GM12878 (cell line): ENCODE measurements around the gene NDUFA7.

Source experiments
- BACH1 ChIP-seq: fragments of 450-650 bp; IDR thresholded peaks from 2 replicates; pipeline ENCODE4 v1.6.1; 2017; ENCODE audit warnings: mild to moderate bottlenecking, borderline replicate concordance
- CHD2 ChIP-seq: IDR thresholded peaks from 2 replicates; pipeline ENCODE4 v1.6.1; 2011; ENCODE audit warnings: low read depth, low read length, improper control_type of control experiment, borderline replicate concordance
- EZH2 ChIP-seq: IDR thresholded peaks from 2 replicates; pipeline ENCODE4 v1.6.1; 2012; ENCODE audit warnings: low read depth, mild to moderate bottlenecking, control low read depth, inconsistent platforms, low read length, borderline replicate concordance; ENCODE audit not compliant: control insufficient read depth
- GABPA ChIP-seq: IDR thresholded peaks from 2 replicates; pipeline ENCODE4 v1.6.1; 2014; ENCODE audit warnings: antibody characterized with exemption, low read depth, mild to moderate bottlenecking, inconsistent platforms
- HDAC2 ChIP-seq: fragments of 200-600 bp; sonication (generic); IDR thresholded peaks from 2 replicates; pipeline ENCODE4 v1.6.1; 2017
- HDAC6 ChIP-seq: fragments of 200-600 bp; sonication (generic); IDR thresholded peaks from one replicate; pipeline ENCODE4 v1.8.0; 2017; ENCODE audit warnings: antibody characterized with exemption; ENCODE audit not compliant: unreplicated experiment
- RCOR1 ChIP-seq: conservative IDR thresholded peaks from 2 replicates; pipeline ENCODE4 v1.6.1; 2012; ENCODE audit warnings: low read depth, low read length, improper control_type of control experiment
- SIX5 ChIP-seq: IDR thresholded peaks from 2 replicates; pipeline ENCODE4 v1.6.1; 2011; ENCODE audit warnings: mild to moderate bottlenecking, low read depth, low read length, moderate library complexity; ENCODE audit not compliant: severe bottlenecking
- ZNF274 ChIP-seq: IDR thresholded peaks from one replicate; pipeline ENCODE4 v1.8.0; 2011; ENCODE audit not compliant: insufficient read length, insufficient read depth
- TF ChIP-seq, protein P1 (sequence below), 3 experiments: IDR thresholded peaks in 2 of 3; conservative IDR thresholded peaks in 1 of 3; 2 replicates each; pipeline ENCODE4 v1.5.1; 2011; ENCODE audit warnings: low read depth in 3 of 3, low read length in 3 of 3, mild to moderate bottlenecking in 3 of 3, control low read depth in 2 of 3, moderate library complexity in 2 of 3, inconsistent platforms in 1 of 3, mixed read lengths in 1 of 3; ENCODE audit not compliant: control insufficient read depth in 2 of 3, insufficient read depth in 1 of 3; ENCODE audit errors: extremely low read depth in 1 of 3
- TF ChIP-seq, protein P2 (sequence below): IDR thresholded peaks from 2 replicates; pipeline ENCODE4 v1.6.1; 2012; ENCODE audit warnings: mild to moderate bottlenecking, low read depth, low read length

DNA sequence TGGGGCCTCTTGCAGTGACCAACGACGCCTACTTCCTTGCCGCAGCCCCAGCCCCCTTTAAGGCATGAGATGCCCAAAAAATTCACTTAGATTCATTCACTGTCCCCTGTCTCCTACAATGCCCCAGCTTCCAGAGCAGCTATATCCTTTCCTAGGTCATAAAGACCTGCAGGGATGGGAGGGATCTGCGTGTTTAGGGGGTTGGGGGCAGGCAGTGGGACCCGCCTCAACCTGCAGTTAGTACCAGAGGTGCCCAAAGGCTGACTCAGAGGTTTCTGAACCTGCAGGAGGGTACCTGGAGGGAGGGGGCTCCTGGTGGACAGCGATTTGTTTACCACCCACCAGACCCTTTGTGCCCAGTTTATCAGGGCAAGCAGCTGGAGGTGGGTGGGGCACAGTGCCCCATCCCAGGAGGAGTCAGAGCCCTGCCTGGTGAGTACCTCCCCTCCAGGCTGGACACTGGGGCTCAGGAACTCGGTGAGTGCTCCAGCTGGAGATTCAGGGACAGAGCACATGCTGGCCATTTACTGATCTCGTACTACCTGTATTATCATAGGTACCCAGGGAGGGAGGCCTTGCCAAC is 10.2 kb upstream of the NDUFA7 start:
- TF ChIP-seq SIX5 (no peak), BACH1 (no peak), HDAC6 (no peak), ZNF274 (no peak), EZH2 (no peak), GABPA (no peak), RCOR1 (no peak), CHD2 (no peak), HDAC2 (no peak)
- TF ChIP-seq, protein P1, sequence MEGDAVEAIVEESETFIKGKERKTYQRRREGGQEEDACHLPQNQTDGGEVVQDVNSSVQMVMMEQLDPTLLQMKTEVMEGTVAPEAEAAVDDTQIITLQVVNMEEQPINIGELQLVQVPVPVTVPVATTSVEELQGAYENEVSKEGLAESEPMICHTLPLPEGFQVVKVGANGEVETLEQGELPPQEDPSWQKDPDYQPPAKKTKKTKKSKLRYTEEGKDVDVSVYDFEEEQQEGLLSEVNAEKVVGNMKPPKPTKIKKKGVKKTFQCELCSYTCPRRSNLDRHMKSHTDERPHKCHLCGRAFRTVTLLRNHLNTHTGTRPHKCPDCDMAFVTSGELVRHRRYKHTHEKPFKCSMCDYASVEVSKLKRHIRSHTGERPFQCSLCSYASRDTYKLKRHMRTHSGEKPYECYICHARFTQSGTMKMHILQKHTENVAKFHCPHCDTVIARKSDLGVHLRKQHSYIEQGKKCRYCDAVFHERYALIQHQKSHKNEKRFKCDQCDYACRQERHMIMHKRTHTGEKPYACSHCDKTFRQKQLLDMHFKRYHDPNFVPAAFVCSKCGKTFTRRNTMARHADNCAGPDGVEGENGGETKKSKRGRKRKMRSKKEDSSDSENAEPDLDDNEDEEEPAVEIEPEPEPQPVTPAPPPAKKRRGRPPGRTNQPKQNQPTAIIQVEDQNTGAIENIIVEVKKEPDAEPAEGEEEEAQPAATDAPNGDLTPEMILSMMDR (IDR thresholded peaks at IDR 0.05 in 2 of 3, conservative IDR thresholded peaks at IDR 0.05 in 1 of 3; ENCODE audit: control insufficient read depth in 2 of 3, extremely low read depth in 1 of 3, insufficient read depth in 1 of 3, low read depth in 3 of 3, low read length in 3 of 3) = no peak
- TF ChIP-seq, protein P2, sequence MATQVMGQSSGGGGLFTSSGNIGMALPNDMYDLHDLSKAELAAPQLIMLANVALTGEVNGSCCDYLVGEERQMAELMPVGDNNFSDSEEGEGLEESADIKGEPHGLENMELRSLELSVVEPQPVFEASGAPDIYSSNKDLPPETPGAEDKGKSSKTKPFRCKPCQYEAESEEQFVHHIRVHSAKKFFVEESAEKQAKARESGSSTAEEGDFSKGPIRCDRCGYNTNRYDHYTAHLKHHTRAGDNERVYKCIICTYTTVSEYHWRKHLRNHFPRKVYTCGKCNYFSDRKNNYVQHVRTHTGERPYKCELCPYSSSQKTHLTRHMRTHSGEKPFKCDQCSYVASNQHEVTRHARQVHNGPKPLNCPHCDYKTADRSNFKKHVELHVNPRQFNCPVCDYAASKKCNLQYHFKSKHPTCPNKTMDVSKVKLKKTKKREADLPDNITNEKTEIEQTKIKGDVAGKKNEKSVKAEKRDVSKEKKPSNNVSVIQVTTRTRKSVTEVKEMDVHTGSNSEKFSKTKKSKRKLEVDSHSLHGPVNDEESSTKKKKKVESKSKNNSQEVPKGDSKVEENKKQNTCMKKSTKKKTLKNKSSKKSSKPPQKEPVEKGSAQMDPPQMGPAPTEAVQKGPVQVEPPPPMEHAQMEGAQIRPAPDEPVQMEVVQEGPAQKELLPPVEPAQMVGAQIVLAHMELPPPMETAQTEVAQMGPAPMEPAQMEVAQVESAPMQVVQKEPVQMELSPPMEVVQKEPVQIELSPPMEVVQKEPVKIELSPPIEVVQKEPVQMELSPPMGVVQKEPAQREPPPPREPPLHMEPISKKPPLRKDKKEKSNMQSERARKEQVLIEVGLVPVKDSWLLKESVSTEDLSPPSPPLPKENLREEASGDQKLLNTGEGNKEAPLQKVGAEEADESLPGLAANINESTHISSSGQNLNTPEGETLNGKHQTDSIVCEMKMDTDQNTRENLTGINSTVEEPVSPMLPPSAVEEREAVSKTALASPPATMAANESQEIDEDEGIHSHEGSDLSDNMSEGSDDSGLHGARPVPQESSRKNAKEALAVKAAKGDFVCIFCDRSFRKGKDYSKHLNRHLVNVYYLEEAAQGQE = no peak
